Liver (tissue), 9 donors: ENCODE data around the gene R3HCC1L. TPM values are rescaled to one million over a fixed set of nuclear protein-coding genes. Genes with fewer than 3 reads are reported as not detected.

Experiments
- DNase-seq: peaks from one replicate; pipeline ENCODE4 v3.0.0-alpha.2; 2017; ENCODE audit warnings: low spot score
- H3K27ac ChIP-seq, 2 donors: one replicate each; pipeline ENCODE4 v1.7.0; 2013; ENCODE audit warnings: inconsistent platforms in 2 of 2, low read length in 2 of 2, control low read depth in 1 of 2, low read depth in 1 of 2, mild to moderate bottlenecking in 1 of 2
- H3K27me3 ChIP-seq, 4 donors: one replicate each; pipeline versions ENCODE4 v1.6.1 to v1.7.0; 2013; ENCODE audit warnings: low read length in 3 of 4, inconsistent platforms in 1 of 4, mild to moderate bottlenecking in 1 of 4, moderate library complexity in 1 of 4; ENCODE audit not compliant: control insufficient read depth in 4 of 4, insufficient read depth in 4 of 4
- H3K36me3 ChIP-seq, 4 donors: one replicate each; pipeline versions ENCODE4 v1.6.1 to v1.7.0; 2013; ENCODE audit warnings: low read length in 3 of 4, mild to moderate bottlenecking in 3 of 4, low read depth in 1 of 4, moderate library complexity in 1 of 4; ENCODE audit not compliant: control insufficient read depth in 4 of 4, insufficient read depth in 3 of 4
- H3K4me1 ChIP-seq, 4 donors: one replicate each; pipeline versions ENCODE4 v1.6.1 to v1.7.0; 2013; ENCODE audit warnings: low read length in 3 of 4, mild to moderate bottlenecking in 3 of 4, moderate library complexity in 1 of 4; ENCODE audit not compliant: control insufficient read depth in 4 of 4, insufficient read depth in 4 of 4
- H3K4me3 ChIP-seq, 3 donors: one replicate each; pipeline versions ENCODE4 v1.6.1 to v1.7.0; 2013; ENCODE audit warnings: low read length in 3 of 3, control low read depth in 1 of 3, low read depth in 1 of 3, mild to moderate bottlenecking in 1 of 3
- H3K9ac ChIP-seq, 2 donors: one replicate each; pipeline ENCODE4 v1.7.0; 2013; ENCODE audit warnings: low read length in 2 of 2, mild to moderate bottlenecking in 2 of 2, moderate library complexity in 2 of 2, control low read depth in 1 of 2, low read depth in 1 of 2
- H3K9me3 ChIP-seq, 4 donors: one replicate each; pipeline versions ENCODE4 v1.6.1 to v1.7.0; 2013; ENCODE audit warnings: low read length in 3 of 4; ENCODE audit not compliant: control insufficient read depth in 4 of 4
- FOXA1 ChIP-seq: IDR thresholded peaks from 2 replicates; pipeline ENCODE4 v1.6.1; 2016; ENCODE audit warnings: antibody characterized with exemption
- FOXA2 ChIP-seq: IDR thresholded peaks from 2 replicates; pipeline ENCODE4 v1.6.1; 2016; ENCODE audit warnings: antibody characterized with exemption
- GABPA ChIP-seq, 2 donors: IDR thresholded peaks in 1 of 2; conservative IDR thresholded peaks in 1 of 2; 2 replicates each; pipeline ENCODE4 v1.6.1; 2016; ENCODE audit warnings: antibody characterized with exemption in 2 of 2, mild to moderate bottlenecking in 1 of 2, moderate library complexity in 1 of 2
- HNF4G ChIP-seq: IDR thresholded peaks from 2 replicates; pipeline ENCODE4 v1.6.1; 2016; ENCODE audit warnings: antibody characterized with exemption
- NR2F2 ChIP-seq: IDR thresholded peaks from 2 replicates; pipeline ENCODE4 v1.6.1; 2016; ENCODE audit warnings: antibody characterized with exemption
- RAD21 ChIP-seq, 2 donors: IDR thresholded peaks; 2 replicates each; pipeline ENCODE4 v1.6.1; 2016; ENCODE audit warnings: antibody characterized with exemption in 2 of 2, mild to moderate bottlenecking in 2 of 2
- REST ChIP-seq: IDR thresholded peaks from 2 replicates; pipeline ENCODE4 v1.6.1; 2016; ENCODE audit warnings: antibody characterized with exemption, mild to moderate bottlenecking
- SP1 ChIP-seq: IDR thresholded peaks from 2 replicates; pipeline ENCODE4 v1.6.1; 2018; ENCODE audit warnings: antibody characterized with exemption, mild to moderate bottlenecking
- TAF1 ChIP-seq: conservative IDR thresholded peaks from 2 replicates; pipeline ENCODE4 v1.6.1; 2016; ENCODE audit warnings: antibody characterized with exemption, mild to moderate bottlenecking
- ZBTB33 ChIP-seq: IDR thresholded peaks from 2 replicates; pipeline ENCODE4 v1.6.1; 2016; ENCODE audit warnings: antibody characterized with exemption
- whole genome bisulfite sequencing: extraction: QIAGEN DNeasy Blood & Tissue Kit; methylation state at CpG from one replicate; pipeline ENCODE4 v1.1.7; 2013; 5-methylcytosine and 5-hydroxymethylcytosine counted together
- polyA plus RNA-seq, 2 donors: library from polyadenylated mRNA; stranded (reverse) in 1 of 2; unstranded in 1 of 2; fragments of 200-250 nt in 1 of 2; fragments of >200 nt in 1 of 2; fragmentation: Nextera tagmentation in 1 of 2; extraction: Ambion mirVana in 1 of 2; gene quantifications; one replicate each; pipeline versions ENCODE4 v1.2.1 to v1.2.3, GENCODE V29; 2013 to 2015
- total RNA-seq, 2 donors: library from RNA; depleted of rRNA; stranded (reverse); fragments of >200 nt; gene quantifications; one replicate each; pipeline ENCODE4 v1.2.3, GENCODE V29; 2014
- TF ChIP-seq, protein P1 (sequence below): IDR thresholded peaks from 2 replicates; pipeline ENCODE4 v1.6.1; 2016; ENCODE audit warnings: antibody characterized with exemption
- donor health status: healthy.
- donor health status: healthy.
- donor health status: healthy.
- donor health status: healthy.
- donor health status: healthy.

R3HCC1L gene
- total and polyA plus RNA-seq, 4 donors: 3.2 to 11.2 (median 7.4) TPM

DNA sequence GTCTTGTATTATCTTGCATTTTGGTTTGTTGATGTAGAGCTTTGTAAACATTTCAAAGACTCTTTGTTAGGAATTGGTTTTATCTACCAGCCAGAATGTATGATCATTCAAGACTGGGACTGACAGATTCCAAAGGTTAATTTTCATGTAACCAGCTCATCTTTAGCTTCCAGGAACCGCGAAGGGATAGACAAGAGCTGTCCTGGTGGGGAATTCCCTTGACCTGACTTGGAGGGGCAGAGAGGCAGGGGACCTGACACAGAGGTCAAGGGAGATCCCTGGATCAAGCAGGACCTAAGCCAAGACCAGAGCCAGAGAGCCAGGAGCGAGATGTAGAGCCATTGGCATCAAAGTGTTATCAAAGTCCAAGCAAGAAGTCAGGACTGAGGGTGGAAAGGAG is 140.1 kb downstream of the R3HCC1L start:
- Histone ChIP-seq H3K4me1 (peaks cover 0 to 4% (median 1%) of the 10 kb centered on the region in 4 donors), H3K36me3 (no peaks in the 10 kb centered on the region), H3K27ac (no peak overlapping the region), H3K27me3 (no peaks in the 10 kb centered on the region), H3K9me3 (no peaks in the 10 kb centered on the region), H3K9ac (no peak overlapping the region), H3K4me3 (no peak overlapping the region)
- TF ChIP-seq REST (no peak), GABPA (IDR thresholded peaks at IDR 0.05 in 1 of 2, conservative IDR thresholded peaks at IDR 0.05 in 1 of 2) (no peak), TAF1 (no peak), HNF4G (no peak), NR2F2 (no peak), RAD21 (IDR thresholded peaks at IDR 0.05) (no peak), FOXA1 (no peak), FOXA2 (no peak), ZBTB33 (no peak)
- TF ChIP-seq, protein P1, sequence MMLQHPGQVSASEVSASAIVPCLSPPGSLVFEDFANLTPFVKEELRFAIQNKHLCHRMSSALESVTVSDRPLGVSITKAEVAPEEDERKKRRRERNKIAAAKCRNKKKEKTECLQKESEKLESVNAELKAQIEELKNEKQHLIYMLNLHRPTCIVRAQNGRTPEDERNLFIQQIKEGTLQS: no peak
- no peak for DNase-seq
- WGBS: 64% methylated on average over 3 of the region's 3 CpGs

- WGBS: 94% methylated on average over 3 of the region's 3 CpGs
Measured at GRCh38 chr10:98276311-98276710, 141.9 kb downstream of the R3HCC1L start.

More at GRCh38 chr10:98276311-98276710, 141.9 kb downstream of the R3HCC1L start:
- no peaks in the 10 kb centered on the region for H3K4me1 ChIP-seq
- no peak overlapping the region for H3K9ac ChIP-seq
- H3K9me3 ChIP-seq: no peaks in the 10 kb centered on the region
- H3K27ac ChIP-seq: no peak overlapping the region
- H3K27me3 ChIP-seq: no peaks in the 10 kb centered on the region
- H3K36me3 ChIP-seq: no peaks in the 10 kb centered on the region
- H3K4me3 ChIP-seq: no peak overlapping the region
- TF ChIP-seq REST (no peak), SP1 (no peak)
- no peak for DNase-seq
